NCI-H2171 (cell line): Measurements from ENCODE around the gene ALKBH3.

Experiments used
- DNase-seq: peaks from one replicate; lab custom pipeline; 2025; lab: John Stamatoyannopoulos, UW

Gene ALKBH3

GRCh38 chr11:43880640-43881159 is at the start of gene ALKBH3:
TSS of gene ALKBH3 (plus strand) at chr11:43880831. CDS start at chr11:43882653, 1,822 bp downstream.
- peak; percentile 94 for DNase-seq

- no peak for DNase-seq
Observed at GRCh38 chr11:43830928-43831440, 49.6 kb upstream of the ALKBH3 start.

GRCh38 chr11:43832536-43832935 is 48.1 kb upstream of the ALKBH3 start:
- DNase-seq: no peak

GRCh38 chr11:43833657-43834073 is 47.0 kb upstream of the ALKBH3 start:
- DNase-seq: no peak

- no peak for DNase-seq
Observed at GRCh38 chr11:43834286-43834685, 46.3 kb upstream of the ALKBH3 start.

- DNase-seq: no peak
Observed at GRCh38 chr11:43835104-43835503, 45.5 kb upstream of the ALKBH3 start.

- no peak for DNase-seq
Observed at GRCh38 chr11:43837879-43838278, 42.8 kb upstream of the ALKBH3 start.

GRCh38 chr11:43842021-43842420 is 38.6 kb upstream of the ALKBH3 start:
- no peak for DNase-seq

GRCh38 chr11:43845816-43846215 is 34.8 kb upstream of the ALKBH3 start:
- DNase-seq: no peak

GRCh38 chr11:43852057-43852636 is 28.5 kb upstream of the ALKBH3 start:
- no peak for DNase-seq

- DNase-seq: no peak
Observed at GRCh38 chr11:43853781-43854180, 26.9 kb upstream of the ALKBH3 start.

GRCh38 chr11:43856993-43857392 is 23.6 kb upstream of the ALKBH3 start:
- no peak for DNase-seq

- no peak for DNase-seq
Observed at GRCh38 chr11:43861141-43861540, 19.5 kb upstream of the ALKBH3 start.

GRCh38 chr11:43866520-43866919 is 14.1 kb upstream of the ALKBH3 start:
- no peak for DNase-seq

- no peak for DNase-seq
Observed at GRCh38 chr11:43866969-43867368, 13.7 kb upstream of the ALKBH3 start.

GRCh38 chr11:43868852-43869567 is 11.6 kb upstream of the ALKBH3 start:
- no peak for DNase-seq

GRCh38 chr11:43871051-43871450 is 9.6 kb upstream of the ALKBH3 start:
- DNase-seq: no peak

- DNase-seq: no peak
Observed at GRCh38 chr11:43872995-43873394, 7.6 kb upstream of the ALKBH3 start.

- DNase-seq: no peak
Observed at GRCh38 chr11:43874078-43874477, 6.6 kb upstream of the ALKBH3 start.

GRCh38 chr11:43874738-43875137 is 5.9 kb upstream of the ALKBH3 start:
- no peak for DNase-seq

GRCh38 chr11:43879789-43880639 is 617 bp upstream of the ALKBH3 start:
- no peak for DNase-seq

- DNase-seq: no peak
Observed at GRCh38 chr11:43892851-43893250, 12.2 kb downstream of the ALKBH3 start.
